Osteocyte (in vitro differentiated cells): Measurements from ENCODE around the gene CA5B. TPM values are rescaled to one million over a fixed set of nuclear protein-coding genes. Genes with fewer than 3 reads are reported as not detected.
"Not testable (repeated sequence)": the region's sequence is repeated elsewhere in the genome, so short reads cannot be mapped to it uniquely, and the experiment has no call there.

Source experiments
- DNase-seq: peaks from one replicate; pipeline ENCODE4 v3.0.0; 2021; ENCODE audit warnings: mixed read lengths; ENCODE audit not compliant: unreplicated experiment; ENCODE audit errors: extremely low spot score
- H3K27ac Mint-ChIP-seq: one replicate; pipeline ENCODE4 v1.8.0; 2021; ENCODE audit warnings: mild to moderate bottlenecking, mixed read lengths; ENCODE audit not compliant: unreplicated experiment
- H3K27me3 Mint-ChIP-seq: one replicate; pipeline ENCODE4 v1.8.0; 2021; ENCODE audit warnings: mixed read lengths; ENCODE audit not compliant: unreplicated experiment
- H3K36me3 Mint-ChIP-seq: one replicate; pipeline ENCODE4 v1.8.0; 2021; ENCODE audit warnings: mixed read lengths; ENCODE audit not compliant: unreplicated experiment
- H3K4me1 Mint-ChIP-seq: one replicate; pipeline ENCODE4 v1.8.0; 2021; ENCODE audit warnings: mixed read lengths; ENCODE audit not compliant: unreplicated experiment
- H3K4me3 Mint-ChIP-seq: one replicate; pipeline ENCODE4 v1.8.0; 2021; ENCODE audit warnings: mild to moderate bottlenecking, moderate library complexity, mixed read lengths; ENCODE audit not compliant: unreplicated experiment
- H3K9me3 Mint-ChIP-seq: one replicate; pipeline ENCODE4 v1.8.0; 2021; ENCODE audit warnings: mixed read lengths; ENCODE audit not compliant: unreplicated experiment
- total RNA-seq: library from RNA; stranded (reverse); gene quantifications from 2 replicates; pipeline ENCODE4 v1.2.1, GENCODE V29; 2021
- TF ChIP-seq, protein P1 (sequence below): fragments of 200-600 bp; sonication (generic); IDR thresholded peaks from 2 replicates; pipeline ENCODE4 v1.5.0; 2021; ENCODE audit warnings: antibody characterized with exemption, mild to moderate bottlenecking, moderate library complexity

The CA5B gene
- total RNA-seq, 1 donor from 2014 or later, result 12.1 TPM

DNA sequence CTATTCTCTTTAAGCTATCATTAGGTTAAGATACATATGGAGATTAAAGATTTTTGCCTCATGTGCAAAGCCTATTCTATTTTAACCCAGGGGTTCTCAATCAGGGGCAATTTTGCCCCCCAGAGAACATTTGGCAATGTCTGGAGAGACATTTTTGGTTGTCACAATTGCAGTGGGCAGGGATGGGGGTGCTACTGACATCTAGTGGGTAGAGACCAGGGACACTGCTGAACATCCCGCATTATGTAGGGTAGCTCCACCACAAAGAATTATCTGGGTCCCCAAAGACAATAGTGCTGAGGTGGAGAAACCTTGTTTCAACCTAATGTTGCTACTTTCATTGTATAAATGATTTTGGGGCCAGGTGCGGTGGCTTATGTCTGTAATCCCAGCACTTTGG, 13.2 kb upstream of the CA5B start:
- DNase-seq, result no peak
- H3K4me1 Mint-ChIP-seq, result peaks cover 2% of the 10 kb centered on the region
- peaks cover 6% of the 10 kb centered on the region for H3K36me3 Mint-ChIP-seq
- TF ChIP-seq, protein P1, sequence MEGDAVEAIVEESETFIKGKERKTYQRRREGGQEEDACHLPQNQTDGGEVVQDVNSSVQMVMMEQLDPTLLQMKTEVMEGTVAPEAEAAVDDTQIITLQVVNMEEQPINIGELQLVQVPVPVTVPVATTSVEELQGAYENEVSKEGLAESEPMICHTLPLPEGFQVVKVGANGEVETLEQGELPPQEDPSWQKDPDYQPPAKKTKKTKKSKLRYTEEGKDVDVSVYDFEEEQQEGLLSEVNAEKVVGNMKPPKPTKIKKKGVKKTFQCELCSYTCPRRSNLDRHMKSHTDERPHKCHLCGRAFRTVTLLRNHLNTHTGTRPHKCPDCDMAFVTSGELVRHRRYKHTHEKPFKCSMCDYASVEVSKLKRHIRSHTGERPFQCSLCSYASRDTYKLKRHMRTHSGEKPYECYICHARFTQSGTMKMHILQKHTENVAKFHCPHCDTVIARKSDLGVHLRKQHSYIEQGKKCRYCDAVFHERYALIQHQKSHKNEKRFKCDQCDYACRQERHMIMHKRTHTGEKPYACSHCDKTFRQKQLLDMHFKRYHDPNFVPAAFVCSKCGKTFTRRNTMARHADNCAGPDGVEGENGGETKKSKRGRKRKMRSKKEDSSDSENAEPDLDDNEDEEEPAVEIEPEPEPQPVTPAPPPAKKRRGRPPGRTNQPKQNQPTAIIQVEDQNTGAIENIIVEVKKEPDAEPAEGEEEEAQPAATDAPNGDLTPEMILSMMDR, result no peak
- peaks cover 6% of the 10 kb centered on the region for H3K9me3 Mint-ChIP-seq
- no peak overlapping the region for H3K27ac Mint-ChIP-seq
- peaks cover 3% of the 10 kb centered on the region for H3K27me3 Mint-ChIP-seq
- H3K4me3 Mint-ChIP-seq, result no peak overlapping the region

DNA sequence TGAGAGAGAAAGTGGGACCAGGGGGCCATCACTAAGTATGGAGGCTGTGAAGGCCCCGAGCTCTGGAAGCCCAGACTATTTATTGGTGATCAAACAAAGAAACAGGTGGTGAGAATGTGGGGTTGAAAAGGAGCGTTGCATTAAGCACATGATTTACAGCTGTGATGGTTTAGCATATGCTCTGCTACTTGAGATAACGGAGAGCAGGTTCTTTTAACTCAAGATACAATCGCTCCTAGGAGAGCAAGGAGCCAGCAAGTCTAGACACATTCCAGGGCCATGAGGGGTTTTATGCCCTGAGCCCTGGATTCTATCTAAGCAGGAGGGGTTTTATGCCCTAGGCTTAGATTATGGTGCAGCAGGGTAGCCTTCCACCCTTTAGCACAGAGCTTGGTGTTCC, 6.7 kb upstream of the CA5B start:
- H3K4me1 Mint-ChIP-seq, H3K27ac Mint-ChIP-seq, H3K4me3 Mint-ChIP-seq, H3K36me3 Mint-ChIP-seq, H3K27me3 Mint-ChIP-seq, DNase-seq: not testable (repeated sequence)
- H3K9me3 Mint-ChIP-seq, result peaks cover 12% of the 10 kb centered on the region

DNA sequence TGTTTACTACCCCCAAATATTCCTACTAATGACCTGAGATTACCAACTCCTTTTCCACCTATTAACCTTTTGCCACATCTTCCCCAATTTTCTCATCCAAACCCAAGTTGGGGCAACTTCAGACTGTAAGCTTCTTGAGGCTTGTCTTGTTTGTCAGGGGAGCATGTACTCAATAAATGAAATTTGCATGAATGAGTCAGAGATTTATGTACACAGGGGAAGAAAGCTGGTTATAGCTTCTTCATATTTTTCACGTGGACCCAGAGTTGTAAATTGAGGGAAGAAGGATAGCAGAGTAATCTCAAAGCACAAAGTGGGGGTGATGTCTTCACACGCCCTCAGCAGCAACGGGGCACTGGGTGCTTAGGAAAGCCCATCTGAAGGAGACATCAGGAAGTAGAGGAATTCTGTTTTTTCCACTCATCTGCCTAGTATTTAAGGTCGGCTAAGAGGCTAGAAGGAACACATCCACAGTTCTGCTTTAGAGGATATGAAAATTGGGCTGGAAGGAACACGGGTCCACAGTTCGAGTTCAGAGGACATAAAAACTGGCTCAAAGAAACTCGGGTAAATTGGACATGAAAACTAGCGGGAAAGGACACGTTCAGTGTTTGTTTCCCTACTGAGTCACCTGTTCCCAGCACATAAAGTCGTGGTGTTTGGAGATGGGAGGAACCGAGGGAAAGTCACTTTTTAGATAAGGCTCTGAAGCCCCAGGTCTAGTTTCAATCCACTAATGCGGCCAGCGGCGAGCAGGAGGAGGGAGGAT, 696 bp upstream of the CA5B start:
- DNase-seq, result no peak
- Mint-ChIP-seq H3K9me3 (no peaks in the 10 kb centered on the region), H3K4me1 (peaks cover 47% of the 10 kb centered on the region), H3K36me3 (peaks cover 4% of the 10 kb centered on the region), H3K4me3 (peak overlapping the region; percentile 73), H3K27me3 (peaks cover 9% of the 10 kb centered on the region), H3K27ac (peak overlapping the region; percentile 42)
- TF ChIP-seq, protein P1, result no peak

DNA sequence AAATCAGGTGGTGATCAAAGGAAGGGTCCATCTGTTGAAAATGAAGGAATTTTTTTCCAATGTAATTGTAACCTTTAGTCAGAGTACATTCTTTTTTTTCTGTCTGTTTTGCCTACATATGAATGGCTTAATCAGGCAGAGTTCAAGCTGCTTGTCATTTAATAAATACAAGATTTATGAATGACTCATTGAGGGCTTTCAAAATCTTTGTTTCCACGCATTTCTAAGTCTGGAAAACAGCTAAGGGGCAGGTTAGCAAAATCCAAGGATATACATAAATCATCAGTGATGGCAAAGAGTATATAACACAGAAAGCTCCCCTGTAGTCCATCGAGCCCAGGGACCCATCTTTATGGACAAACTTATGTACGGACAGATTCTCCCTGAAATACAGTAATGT, 1.8 kb downstream of the CA5B start:
- TF ChIP-seq, protein P1, result no peak
- H3K9me3 Mint-ChIP-seq, result peaks cover 4% of the 10 kb centered on the region
- peaks cover 9% of the 10 kb centered on the region for H3K27me3 Mint-ChIP-seq
- no peak for DNase-seq
- H3K4me3 Mint-ChIP-seq, result no peak overlapping the region
- H3K27ac Mint-ChIP-seq, result peak overlapping the region; percentile 13
- peaks cover 45% of the 10 kb centered on the region for H3K4me1 Mint-ChIP-seq
- peaks cover 8% of the 10 kb centered on the region for H3K36me3 Mint-ChIP-seq

DNA sequence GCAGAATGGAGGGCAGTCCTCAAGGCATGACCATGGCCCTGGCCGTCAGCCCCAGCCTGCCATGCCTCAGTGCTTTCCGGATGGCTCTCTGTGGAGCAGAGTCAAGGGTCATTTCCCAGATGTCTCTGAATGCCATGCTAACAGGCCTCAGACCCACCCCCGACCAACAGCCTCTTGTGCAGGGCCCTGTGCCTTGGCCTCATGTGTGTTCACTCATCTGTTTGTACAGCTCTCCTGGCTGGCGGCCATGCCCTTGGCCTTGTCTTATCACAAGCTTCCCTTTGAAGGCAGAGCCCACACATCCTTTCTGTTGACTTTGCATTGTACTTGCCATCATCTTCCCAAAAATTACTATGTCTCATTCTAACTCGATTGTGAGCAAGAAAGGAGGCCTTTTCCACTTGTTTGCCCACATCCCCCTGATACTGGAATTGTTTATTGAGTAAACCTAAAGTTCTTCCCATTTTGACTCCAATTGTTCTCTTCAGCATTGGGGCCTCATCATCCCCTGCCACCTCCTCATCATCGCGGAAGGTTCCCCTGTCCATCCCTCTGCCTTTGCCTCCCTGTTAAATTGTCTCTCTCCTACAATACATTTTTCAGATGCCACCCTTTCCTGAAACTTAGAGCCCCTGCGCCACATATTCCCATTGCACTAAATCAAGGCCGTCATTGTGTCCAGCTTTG, 6.3 kb downstream of the CA5B start:
- TF ChIP-seq, protein P1, result no peak
- no peak for DNase-seq
- Mint-ChIP-seq H3K9me3 (peaks cover 4% of the 10 kb centered on the region), H3K4me1 (peaks cover 28% of the 10 kb centered on the region), H3K36me3 (peaks cover 8% of the 10 kb centered on the region), H3K4me3 (no peak overlapping the region), H3K27ac (peak overlapping the region; percentile 55), H3K27me3 (peaks cover 8% of the 10 kb centered on the region)
